ENCODE results near the gene DSC3. TPM values are rescaled to one million over a fixed set of nuclear protein-coding genes. Genes with fewer than 3 reads are reported as not detected.

DSC3 gene
- total and polyA plus RNA-seq, 9 of the 15 experiments (the other 6 are each of a cell fraction or from before 2014, with no cell fraction given): 0.01 to 0.40 (median 0.07) TPM

DNA sequence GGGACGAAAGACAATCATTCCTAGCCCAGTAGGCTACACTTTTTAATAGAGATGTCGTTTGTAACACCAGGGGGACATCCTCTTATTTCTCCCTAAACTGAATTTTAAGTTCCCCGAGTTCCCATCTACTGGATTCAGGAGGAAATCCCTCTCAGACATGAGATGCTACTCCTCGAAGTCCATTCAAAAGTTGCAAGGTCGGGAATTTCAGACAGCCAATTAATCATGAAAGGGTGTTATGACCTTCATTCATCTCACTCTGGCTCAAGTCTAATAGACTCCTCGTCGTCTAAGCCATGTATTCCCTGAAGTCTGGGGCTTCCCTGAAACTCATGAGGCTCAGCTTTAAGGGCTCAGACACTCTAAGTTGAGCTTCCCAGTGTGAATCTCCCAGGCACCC lies 1.2 kb upstream of the DSC3 start:
- Histone ChIP-seq H3K27me3 (ENCODE audit: control insufficient read depth in 2 of 2, insufficient read depth in 2 of 2, low read length in 2 of 2) (peaks cover 0 to 23% of the 10 kb centered on the region in 2 experiments; a peak in 2 of 5 replicates), H3K79me2 (ENCODE audit: control insufficient read depth, insufficient read depth, low read length) (no peaks in the 10 kb centered on the region), H3K36me3 (ENCODE audit: control insufficient read depth, insufficient read depth, low read length) (no peaks in the 10 kb centered on the region), H3K9me3 (replicated peaks; ENCODE audit: control insufficient read depth, insufficient read depth, low read depth, low read length) (no peaks in the 10 kb centered on the region), H3K27ac (ENCODE audit: extremely low read depth, low read depth, low read length) (no peak overlapping the region), H3K9ac (ENCODE audit: insufficient read depth in 1 of 2, low read depth in 2 of 2, low read length in 2 of 2) (no peak overlapping the region), H3K9me1 (ENCODE audit: control insufficient read depth, insufficient read depth, low read length) (no peaks in the 10 kb centered on the region), H3K4me2 (ENCODE audit: insufficient read depth, low read length) (no peak overlapping the region), H3K4me3 (no peak overlapping the region), H4K20me1 (replicated peaks; ENCODE audit: control insufficient read depth, insufficient read depth, low read length) (no peaks in the 10 kb centered on the region), H3K4me1 (replicated peaks in 1 of 2; ENCODE audit: control insufficient read depth in 2 of 2, insufficient read depth in 2 of 2, low read length in 2 of 2) (peaks cover 0 to 18% of the 10 kb centered on the region in 2 experiments; a peak in 1 of 5 replicates), H2AFZ (ENCODE audit: low read depth, low read length) (no peak overlapping the region)
- DNase-seq (ENCODE audit: extremely low read depth in 1 of 4, low spot score in 3 of 4) (no peak), ATAC-seq (no peak), FAIRE-seq (no peak)
- ChIA-PET CTCF (ENCODE audit: low intra/inter-chr PET ratio) (no interaction called here), POLR2A (interaction anchor here (0.8 kb wide), 1 partner anchor 10 kb away, joined by 3 read pairs; no protein-coding TSS in a partner anchor)
- intact Hi-C loops (cut with micrococcal nuclease) (no loop called here), in situ Hi-C loops (cut with MboI) (no loop called here)
- 4% methylated on average over 7 of the region's 7 CpGs for WGBS (ENCODE audit: insufficient coverage, low coverage, missing lambda C conversion rate)
- BruUV-seq (replicated peaks): no TSS peak
- TF ChIP-seq HDAC8 (tag; IDR thresholded peaks at IDR 0.05) (no peak), ZNF707 (CRISPR knock-in tag; conservative IDR thresholded peaks at IDR 0.05) (no peak), HDAC1 (IDR thresholded peaks at IDR 0.05) (no peak), POU5F1 (IDR thresholded peaks at IDR 0.05; ENCODE audit: borderline replicate concordance, low read depth, low read length, partially characterized antibody) (no peak), FOXA1 (IDR thresholded peaks at IDR 0.05; ENCODE audit: borderline replicate concordance) (no peak), ZFP36 (IDR thresholded peaks at IDR 0.05; ENCODE audit: low read depth, low read length, partially characterized antibody) (no peak), RFX1 (IDR thresholded peaks at IDR 0.05) (no peak), ZNF507 (tag; conservative IDR thresholded peaks at IDR 0.05) (no peak), SIRT6 (IDR thresholded peaks at IDR 0.05; ENCODE audit: low read depth, low read length) (no peak), NFIC (IDR thresholded peaks at IDR 0.05) (no peak), ZNF239 (CRISPR knock-in tag; IDR thresholded peaks at IDR 0.05) (no peak), ZNF134 (CRISPR knock-in tag; conservative IDR thresholded peaks at IDR 0.05) (no peak), RBM39 (optimal IDR thresholded peaks at IDR 0.05; ENCODE audit: low read depth, low read length) (no peak), ZZZ3 (IDR thresholded peaks at IDR 0.05) (no peak), FOXJ3 (CRISPR knock-in tag; IDR thresholded peaks at IDR 0.05) (no peak)
- TF ChIP-seq, protein P1, sequence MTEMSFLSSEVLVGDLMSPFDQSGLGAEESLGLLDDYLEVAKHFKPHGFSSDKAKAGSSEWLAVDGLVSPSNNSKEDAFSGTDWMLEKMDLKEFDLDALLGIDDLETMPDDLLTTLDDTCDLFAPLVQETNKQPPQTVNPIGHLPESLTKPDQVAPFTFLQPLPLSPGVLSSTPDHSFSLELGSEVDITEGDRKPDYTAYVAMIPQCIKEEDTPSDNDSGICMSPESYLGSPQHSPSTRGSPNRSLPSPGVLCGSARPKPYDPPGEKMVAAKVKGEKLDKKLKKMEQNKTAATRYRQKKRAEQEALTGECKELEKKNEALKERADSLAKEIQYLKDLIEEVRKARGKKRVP (CRISPR knock-in tag; IDR thresholded peaks at IDR 0.05): no peak
- TF ChIP-seq, protein P2, sequence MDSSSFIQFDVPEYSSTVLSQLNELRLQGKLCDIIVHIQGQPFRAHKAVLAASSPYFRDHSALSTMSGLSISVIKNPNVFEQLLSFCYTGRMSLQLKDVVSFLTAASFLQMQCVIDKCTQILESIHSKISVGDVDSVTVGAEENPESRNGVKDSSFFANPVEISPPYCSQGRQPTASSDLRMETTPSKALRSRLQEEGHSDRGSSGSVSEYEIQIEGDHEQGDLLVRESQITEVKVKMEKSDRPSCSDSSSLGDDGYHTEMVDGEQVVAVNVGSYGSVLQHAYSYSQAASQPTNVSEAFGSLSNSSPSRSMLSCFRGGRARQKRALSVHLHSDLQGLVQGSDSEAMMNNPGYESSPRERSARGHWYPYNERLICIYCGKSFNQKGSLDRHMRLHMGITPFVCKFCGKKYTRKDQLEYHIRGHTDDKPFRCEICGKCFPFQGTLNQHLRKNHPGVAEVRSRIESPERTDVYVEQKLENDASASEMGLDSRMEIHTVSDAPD (CRISPR knock-in tag; IDR thresholded peaks at IDR 0.05): no peak
